ENCODE data around the gene ADAM19.

The ADAM19 gene

GRCh38 chr5:157521704-157522029, 53.9 kb downstream of the ADAM19 start:
- DNase-seq (ENCODE audit: low spot score) = no peak
- TF ChIP-seq, protein P1, sequence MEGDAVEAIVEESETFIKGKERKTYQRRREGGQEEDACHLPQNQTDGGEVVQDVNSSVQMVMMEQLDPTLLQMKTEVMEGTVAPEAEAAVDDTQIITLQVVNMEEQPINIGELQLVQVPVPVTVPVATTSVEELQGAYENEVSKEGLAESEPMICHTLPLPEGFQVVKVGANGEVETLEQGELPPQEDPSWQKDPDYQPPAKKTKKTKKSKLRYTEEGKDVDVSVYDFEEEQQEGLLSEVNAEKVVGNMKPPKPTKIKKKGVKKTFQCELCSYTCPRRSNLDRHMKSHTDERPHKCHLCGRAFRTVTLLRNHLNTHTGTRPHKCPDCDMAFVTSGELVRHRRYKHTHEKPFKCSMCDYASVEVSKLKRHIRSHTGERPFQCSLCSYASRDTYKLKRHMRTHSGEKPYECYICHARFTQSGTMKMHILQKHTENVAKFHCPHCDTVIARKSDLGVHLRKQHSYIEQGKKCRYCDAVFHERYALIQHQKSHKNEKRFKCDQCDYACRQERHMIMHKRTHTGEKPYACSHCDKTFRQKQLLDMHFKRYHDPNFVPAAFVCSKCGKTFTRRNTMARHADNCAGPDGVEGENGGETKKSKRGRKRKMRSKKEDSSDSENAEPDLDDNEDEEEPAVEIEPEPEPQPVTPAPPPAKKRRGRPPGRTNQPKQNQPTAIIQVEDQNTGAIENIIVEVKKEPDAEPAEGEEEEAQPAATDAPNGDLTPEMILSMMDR (IDR thresholded peaks at IDR 0.05; ENCODE audit: extremely low read depth, missing control alignments) = no peak

DNA sequence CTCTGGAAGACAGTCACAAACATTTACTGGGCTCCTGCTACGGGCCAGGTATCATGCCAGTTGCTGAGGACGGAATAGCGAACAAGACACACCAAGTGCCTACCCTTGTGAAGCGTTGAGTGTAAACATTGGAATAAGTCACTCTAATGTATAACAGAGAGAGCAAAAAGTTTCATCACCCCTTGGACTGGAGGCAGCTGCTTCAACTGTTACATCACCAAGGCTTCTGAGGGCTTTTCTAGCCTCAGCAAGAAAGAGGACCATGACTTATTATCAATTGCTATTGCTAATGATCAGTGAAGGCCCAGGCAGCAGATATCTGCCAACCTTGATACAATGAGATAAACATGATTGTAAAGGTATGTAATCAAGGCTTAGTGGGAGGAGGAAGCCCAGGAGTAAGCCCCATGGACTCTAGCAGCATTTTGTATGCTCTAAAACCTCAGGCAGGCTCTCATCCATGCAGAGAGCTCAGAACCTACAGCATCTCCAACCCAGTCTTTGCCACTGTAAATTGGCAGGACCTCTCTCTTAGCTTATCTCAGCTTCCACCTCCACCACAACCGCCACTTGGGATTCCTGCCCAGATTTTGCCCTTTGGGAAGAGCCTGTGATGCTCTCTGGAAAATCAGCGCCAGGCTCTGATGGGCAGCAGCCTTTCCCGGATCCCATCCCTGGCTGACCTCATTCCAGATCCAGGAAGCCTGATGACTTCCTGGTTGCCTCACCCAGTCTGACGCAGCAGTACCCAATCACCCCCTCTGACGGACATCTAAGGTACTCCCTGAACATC, 54.5 kb downstream of the ADAM19 start:
- no peak for DNase-seq (ENCODE audit: low spot score)
- TF ChIP-seq, protein P1 (IDR thresholded peaks at IDR 0.05; ENCODE audit: extremely low read depth, missing control alignments) = no peak

- peak; percentile 79 for DNase-seq (ENCODE audit: low spot score)
- TF ChIP-seq, protein P1 (IDR thresholded peaks at IDR 0.05; ENCODE audit: extremely low read depth, missing control alignments) = no peak
Observed at GRCh38 chr5:157519579-157520253, 55.9 kb downstream of the ADAM19 start.

- DNase-seq (ENCODE audit: low spot score) = peak; percentile 58
- TF ChIP-seq, protein P1 (IDR thresholded peaks at IDR 0.05; ENCODE audit: extremely low read depth, missing control alignments) = no peak
Observed at GRCh38 chr5:157518963-157519362, 56.6 kb downstream of the ADAM19 start.

DNA sequence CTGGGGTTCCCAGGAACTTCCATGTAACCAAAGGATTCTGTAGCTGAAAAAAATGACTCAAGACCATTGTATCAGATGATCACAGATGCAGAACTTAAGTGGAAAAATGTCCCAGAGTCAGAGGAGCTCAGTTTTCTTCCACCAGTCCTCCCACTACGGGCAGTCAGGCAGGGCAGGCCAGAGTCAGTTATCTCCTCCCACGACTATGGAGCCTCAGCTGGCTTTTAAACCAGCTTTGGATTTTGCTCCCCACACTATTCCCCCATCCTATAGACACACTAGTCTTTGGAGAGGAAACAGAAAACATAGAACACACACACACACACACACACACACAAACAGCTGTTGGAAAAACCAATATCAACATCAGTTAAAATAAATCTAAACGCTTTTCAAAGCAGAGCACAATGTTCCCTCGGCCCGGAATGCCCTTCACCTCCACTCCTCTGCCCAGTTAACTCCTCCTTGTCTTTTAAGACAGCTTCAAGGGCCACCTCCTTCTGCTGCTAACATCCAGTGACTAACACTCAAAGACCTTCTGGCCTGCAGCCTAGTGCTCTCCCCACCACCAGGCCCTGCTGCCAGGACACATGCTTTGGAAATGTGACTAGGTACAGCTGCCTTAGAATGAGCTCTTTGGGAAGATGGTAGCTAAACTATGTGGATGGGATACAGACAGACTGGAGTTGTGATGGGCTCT, 58.8 kb downstream of the ADAM19 start:
- no peak for DNase-seq (ENCODE audit: low spot score)
- TF ChIP-seq, protein P1 (IDR thresholded peaks at IDR 0.05; ENCODE audit: extremely low read depth, missing control alignments) = no peak

DNA sequence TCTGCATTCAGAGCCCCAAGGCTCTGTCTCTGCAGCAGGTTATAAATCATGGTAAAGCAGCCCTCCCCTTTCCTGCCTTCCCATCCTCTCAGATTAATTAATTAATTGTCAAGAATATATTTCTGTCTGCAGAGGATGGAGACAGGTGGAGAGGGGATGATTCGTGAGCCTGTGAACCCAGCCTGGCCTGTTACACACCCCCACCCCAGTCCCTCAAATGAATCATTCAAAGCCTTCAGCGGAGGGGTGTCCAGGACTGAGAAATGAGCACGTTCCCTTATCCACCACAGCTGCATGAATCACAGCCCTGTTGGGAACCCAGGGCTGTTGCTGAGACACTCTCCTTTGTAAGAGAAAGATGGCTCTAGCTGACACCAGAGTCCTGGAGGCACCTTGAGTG, 59.6 kb downstream of the ADAM19 start:
- no peak for DNase-seq (ENCODE audit: low spot score)
- TF ChIP-seq, protein P1 (IDR thresholded peaks at IDR 0.05; ENCODE audit: extremely low read depth, missing control alignments) = no peak

DNA sequence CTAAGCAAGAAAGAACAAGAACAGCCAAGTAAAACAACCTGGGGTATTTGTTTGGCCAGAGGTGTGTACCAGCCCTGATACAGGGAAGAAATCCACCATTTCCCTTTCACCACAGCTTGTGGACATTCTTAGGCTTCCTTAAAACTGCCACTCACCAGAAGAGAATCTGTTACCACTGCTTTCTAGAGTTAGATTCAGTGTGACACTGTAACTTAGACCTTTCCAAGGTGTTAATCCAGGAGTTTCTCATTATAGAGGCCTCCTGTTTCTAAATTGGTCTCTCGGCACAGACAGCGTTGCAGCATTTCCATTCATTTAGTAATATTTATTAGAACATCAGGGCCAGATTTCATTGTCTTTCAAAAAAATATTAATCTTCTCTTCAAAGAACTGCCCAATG, 60.6 kb downstream of the ADAM19 start:
- DNase-seq (ENCODE audit: low spot score) = no peak
- TF ChIP-seq, protein P1 (IDR thresholded peaks at IDR 0.05; ENCODE audit: extremely low read depth, missing control alignments) = no peak

All from GM20000 (cell line).